GM19467 (cell line): ENCODE results near the gene BMPR2.
"Not testable (repeated sequence)": the region's sequence is repeated elsewhere in the genome, so short reads cannot be mapped to it uniquely, and the experiment has no call there.

Source experiments
- ATAC-seq: cut with Tn5 transposase; IDR thresholded peaks from one replicate; pipeline ENCODE4 v1.9.1; 2021; ENCODE audit warnings: mild to moderate bottlenecking, moderate library complexity; ENCODE audit not compliant: unreplicated experiment

The BMPR2 gene

GRCh38 chr2:202378662-202379358 lies 2.7 kb downstream of the BMPR2 start:
- no peak for ATAC-seq

DNA sequence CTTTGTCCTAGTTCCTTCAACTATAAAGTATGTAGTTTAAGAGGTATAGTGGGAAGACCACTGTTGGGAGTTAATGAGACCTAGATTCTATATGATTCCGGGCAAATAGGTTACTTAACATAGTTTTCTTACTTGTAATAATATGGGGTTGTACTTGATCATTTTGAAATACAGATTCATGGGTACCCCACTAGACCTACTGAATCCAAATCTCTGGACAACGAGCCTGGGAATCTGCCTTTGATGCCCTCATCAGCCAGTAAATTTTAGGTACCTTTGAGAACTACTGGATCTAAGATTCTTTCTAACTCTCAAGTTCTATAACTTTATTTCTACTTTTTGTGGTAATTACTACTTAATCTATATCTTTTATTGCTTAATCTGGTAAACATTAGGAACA lies 6.6 kb downstream of the BMPR2 start:
- no peak for ATAC-seq

GRCh38 chr2:202386495-202386894 lies 10.4 kb downstream of the BMPR2 start:
- not testable (repeated sequence) for ATAC-seq

DNA sequence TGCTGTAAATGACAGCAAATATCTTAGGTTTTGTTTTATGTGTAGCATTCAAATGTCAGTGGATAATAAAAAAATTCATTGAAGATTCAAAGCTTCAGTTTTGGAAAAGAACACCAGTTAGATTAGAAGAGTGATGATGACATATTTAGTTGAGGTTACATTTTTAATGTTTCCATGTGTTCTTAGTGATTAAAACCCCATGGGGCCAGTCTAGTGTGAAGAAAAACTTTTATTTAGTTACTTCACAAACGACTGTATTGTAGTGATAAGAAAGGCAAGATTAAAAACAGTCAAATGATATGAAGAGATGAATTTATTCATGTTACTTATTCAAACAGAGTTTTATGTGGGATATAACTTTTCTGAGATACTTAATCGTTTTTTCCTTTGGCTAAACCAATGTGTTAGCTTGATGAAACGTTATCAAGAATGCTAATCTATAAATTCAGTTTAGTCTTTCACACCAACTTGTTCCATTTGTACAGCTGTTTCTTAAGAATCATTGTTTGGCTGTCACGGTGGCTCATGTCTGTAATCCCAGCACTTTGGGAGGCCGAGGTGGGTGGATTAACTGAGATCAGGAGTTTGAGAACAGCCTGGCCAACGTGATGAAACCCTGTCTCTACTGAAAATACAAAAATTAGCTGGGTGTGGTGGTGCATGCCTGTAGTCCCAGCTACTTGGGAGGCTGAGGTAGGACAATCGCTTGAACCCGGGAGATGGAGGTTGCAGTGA lies 11.6 kb downstream of the BMPR2 start:
- no peak for ATAC-seq

DNA sequence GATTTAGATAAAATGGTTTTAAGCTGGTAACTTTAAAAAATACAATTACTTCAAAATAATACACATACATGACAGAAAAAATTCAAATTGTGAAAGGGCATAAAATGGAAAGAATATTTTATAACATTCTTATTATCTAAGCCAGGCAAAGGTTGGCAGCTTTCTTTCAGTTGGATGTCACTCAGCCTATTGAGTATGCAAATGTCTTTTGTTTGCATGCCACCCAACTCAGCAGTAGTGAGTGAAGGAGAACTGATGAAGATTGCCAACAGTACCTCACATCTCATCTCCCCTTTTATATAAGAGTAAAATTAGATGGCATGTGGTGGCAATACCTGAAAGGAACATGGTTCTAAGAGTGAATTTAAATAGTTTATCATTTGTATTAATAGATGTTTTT lies 24.8 kb downstream of the BMPR2 start:
- ATAC-seq = no peak

GRCh38 chr2:202405798-202406197 lies 29.7 kb downstream of the BMPR2 start:
- no peak for ATAC-seq

DNA sequence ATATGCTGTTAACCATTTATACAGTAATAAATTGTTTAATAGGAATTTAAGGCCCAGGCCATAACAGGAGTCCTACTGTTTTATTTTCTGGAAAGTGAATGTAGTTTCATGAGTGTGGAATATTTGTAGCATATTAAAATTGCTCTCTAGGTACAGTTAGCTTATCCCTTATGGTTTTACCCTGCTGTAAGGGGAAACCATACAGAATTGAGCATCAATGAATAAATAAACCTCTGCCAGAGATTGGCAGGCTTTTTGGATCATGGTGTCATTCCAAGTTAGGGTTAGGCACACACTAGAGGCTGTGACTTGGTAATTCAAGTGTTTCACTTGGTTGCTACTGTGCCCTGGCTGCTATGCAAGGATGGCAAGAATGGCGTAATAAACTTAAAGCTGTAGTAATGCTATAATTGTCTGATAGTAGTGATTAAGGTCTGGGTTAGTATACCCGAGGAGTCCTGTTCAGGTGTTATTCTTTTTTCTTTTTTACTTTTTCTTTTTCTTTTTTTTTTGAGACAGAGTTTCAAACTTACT lies 30.4 kb downstream of the BMPR2 start:
- ATAC-seq = no peak

- no peak for ATAC-seq
These were observed 32.5 kb downstream of the BMPR2 start for GRCh38 chr2:202408546-202409140.

GRCh38 chr2:202410092-202410491 lies 34.0 kb downstream of the BMPR2 start:
- no peak for ATAC-seq

DNA sequence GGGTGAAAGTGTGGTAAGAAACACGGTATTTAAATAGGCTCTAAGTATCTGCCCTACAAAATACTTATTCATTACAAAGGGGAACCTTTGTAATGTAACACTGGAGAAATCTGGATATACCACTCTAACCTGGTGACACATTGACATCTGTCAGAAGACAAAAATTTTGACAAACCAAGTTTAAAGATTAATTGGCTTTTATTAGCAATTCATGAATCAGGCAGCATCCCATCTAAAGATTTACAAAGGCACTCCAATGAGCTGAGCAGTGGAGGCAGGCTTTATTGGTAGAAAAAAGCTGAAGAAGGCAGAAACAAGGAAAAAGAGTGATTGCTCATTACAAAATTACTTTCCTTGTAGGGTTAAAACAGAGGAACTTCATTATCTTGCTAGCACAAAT lies 35.0 kb downstream of the BMPR2 start:
- no peak for ATAC-seq

GRCh38 chr2:202418027-202418426 lies 41.9 kb downstream of the BMPR2 start:
- no peak for ATAC-seq

DNA sequence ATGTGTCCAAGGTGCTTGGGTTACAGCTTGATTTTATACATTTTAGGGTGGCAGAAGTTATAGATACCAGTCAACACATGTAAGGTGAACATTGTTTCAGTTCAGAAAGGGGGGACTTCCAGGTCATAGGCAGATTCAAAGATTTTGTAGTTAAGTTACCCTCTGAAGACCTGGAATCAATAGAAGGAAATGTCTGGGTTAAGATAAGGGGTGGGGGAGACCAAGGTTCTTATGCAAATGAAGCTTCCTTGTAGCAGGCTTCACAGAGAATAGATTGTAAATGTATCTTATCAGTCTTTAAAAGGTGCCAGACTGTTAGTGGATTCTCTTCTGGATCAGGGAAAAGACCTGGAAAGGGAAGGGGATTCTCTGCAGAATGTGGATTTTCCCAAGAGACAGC lies 42.4 kb downstream of the BMPR2 start:
- no peak for ATAC-seq

- no peak for ATAC-seq
These were observed 47.0 kb downstream of the BMPR2 start for GRCh38 chr2:202423139-202423538.

DNA sequence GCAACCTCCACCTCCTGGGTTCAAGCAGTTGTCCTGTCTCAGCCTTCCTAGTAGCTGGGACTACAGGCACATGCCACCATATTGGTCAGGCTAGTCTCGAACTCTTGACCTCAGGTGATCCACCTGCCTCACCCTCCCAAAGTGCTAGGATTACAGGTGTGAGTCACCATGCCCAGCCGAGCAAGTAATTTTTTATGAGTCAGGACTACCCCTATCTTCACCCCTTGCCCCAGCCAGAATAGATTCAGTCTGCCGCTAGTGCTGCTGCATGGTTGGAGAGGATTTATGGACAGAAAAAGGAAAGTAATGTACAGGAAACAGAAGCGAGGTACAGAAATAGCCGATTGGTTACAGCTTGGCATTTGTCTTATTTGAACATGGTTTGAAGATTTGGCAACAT lies 48.9 kb downstream of the BMPR2 start:
- ATAC-seq = no peak

DNA sequence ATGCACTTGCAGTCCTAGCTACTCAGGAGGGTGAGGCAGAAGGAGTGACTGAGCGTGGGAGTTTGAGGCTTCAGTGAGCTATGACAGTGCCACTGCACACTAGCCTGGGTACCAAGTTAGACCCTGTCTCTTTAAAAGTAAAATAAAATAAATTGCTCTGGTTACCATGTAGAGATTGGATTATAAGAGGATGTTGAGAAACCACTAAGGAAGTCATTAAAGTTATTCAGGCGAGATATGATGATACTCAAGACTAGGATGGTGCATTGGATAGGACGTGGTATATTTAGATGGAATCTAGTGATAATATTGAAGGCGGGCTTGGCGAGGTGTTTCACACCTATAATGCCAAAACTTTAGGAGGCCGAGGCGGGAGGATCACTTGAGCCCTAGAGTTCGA lies 50.6 kb downstream of the BMPR2 start:
- no peak for ATAC-seq

DNA sequence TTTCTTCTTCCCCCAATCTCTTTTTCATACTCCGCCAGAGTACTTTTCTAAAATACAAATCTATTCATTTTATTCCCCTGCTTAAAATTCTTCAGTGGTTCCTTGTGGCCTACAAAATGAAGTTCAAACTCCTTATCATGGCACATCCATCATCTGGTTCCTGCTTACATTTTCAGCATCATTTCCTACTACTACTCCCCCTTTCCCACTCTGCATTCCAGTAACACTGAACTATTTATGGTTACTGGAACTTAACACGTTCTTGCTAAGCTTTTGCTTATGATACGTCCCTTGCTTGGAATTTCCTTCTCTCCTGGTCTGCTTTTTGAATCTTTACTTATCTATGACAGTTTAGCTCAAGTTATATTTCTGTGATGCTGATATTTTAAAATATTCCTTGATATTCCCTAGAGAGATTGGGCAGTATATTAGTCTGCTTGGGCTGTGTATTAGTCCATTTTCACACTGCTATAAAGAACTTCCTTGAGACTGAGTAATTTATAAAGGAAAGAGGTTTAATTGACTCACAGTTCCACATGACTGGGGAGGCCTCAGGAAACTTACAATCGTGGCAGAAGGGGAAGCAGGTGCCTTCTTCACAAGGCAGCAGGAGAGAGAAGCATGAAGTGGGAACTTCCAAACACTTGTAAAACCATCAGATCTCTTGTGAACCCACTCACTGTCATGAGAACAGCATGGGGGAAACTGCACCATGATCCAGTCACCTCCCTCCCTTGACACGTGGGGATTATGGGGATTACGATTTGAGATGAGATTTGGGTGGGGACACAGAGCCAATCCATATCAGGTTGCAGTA lies 53.2 kb downstream of the BMPR2 start:
- no peak for ATAC-seq

- no peak for ATAC-seq
These were observed 56.6 kb downstream of the BMPR2 start for GRCh38 chr2:202432776-202433175.

DNA sequence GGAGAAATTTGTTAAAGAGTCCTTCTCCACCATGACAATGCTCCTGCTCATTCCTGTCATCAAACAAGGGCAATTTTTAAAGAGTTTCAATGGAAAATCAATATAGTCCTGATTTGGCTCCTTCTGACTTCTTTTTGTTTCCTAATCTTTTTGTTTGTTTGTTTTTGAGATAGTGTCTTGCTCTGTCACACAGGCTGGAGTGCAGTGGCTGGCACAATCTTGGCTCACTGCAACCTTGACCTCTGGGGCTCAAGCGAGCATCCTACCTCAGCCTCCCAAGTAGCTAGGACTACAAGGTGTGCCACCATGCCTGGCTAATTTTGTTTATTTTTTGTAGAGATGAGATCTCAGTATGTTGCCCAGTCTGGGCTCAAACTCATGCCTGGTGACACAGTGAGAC lies 58.3 kb downstream of the BMPR2 start:
- ATAC-seq = no peak

GRCh38 chr2:202436626-202437025 lies 60.5 kb downstream of the BMPR2 start:
- no peak for ATAC-seq

DNA sequence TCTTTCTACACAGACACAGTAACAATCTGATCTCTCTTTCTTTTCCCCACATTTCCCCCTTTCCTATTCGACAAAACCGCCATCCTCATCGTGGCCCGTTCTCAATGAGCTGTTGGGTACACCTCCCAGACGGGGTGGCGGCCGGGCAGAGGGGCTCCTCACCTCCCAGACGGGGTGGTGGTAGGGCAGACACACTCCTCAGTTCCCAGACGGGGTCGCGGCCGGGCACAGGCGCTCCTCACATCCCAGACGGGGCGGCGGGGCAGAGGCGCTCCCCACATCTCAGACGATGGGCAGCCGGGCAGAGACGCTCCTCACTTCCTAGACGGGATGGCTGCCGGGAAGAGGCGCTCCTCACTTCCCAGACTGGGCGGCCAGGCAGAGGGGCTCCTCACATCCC lies 64.0 kb downstream of the BMPR2 start:
- not testable (repeated sequence) for ATAC-seq

GRCh38 chr2:202442882-202443281 lies 66.8 kb downstream of the BMPR2 start:
- ATAC-seq = no peak
